ENCODE results near the gene ZFAND6.

The ZFAND6 gene

GRCh38 chr15:80183306-80183705 lies 123.8 kb downstream of the ZFAND6 start:
- no peak overlapping the region for H3K18ac ChIP-seq (ENCODE audit: low read length)
- no peak overlapping the region for H4K8ac ChIP-seq (ENCODE audit: low read depth, low read length)
- H2AFZ ChIP-seq (ENCODE audit: insufficient read depth, low read length, poor library complexity) = no peak overlapping the region
- no peak for DNase-seq
- H3K23ac ChIP-seq (ENCODE audit: low read length) = no peak overlapping the region
- H3K9me3 ChIP-seq (ENCODE audit: insufficient read depth, low read depth, low read length) = peaks cover 2% of the 10 kb centered on the region
- no peak overlapping the region for H4K12ac ChIP-seq (ENCODE audit: low read depth, low read length)
- WGBS (ENCODE audit: extremely low coverage, insufficient coverage, insufficient read length) = no CpG with 5 or more reads among the region's 10 CpGs
- no peak overlapping the region for H3K4me3 ChIP-seq (ENCODE audit: low read depth, low read length)
- no peak overlapping the region for H2AK5ac ChIP-seq (ENCODE audit: low read length)
- no peak overlapping the region for H3K4ac ChIP-seq (ENCODE audit: low read depth, low read length)
- no peaks in the 10 kb centered on the region for H3K27me3 ChIP-seq (ENCODE audit: insufficient read depth, low read length)
- peaks cover 4 to 16% of the 10 kb centered on the region in 2 experiments for H3K36me3 ChIP-seq (ENCODE audit: control insufficient read depth in 1 of 2, insufficient read depth in 2 of 2, low read length in 2 of 2)
- H2BK12ac ChIP-seq (ENCODE audit: low read length) = no peak overlapping the region
- no peak overlapping the region for H3K14ac ChIP-seq (ENCODE audit: low read length)
- no peaks in the 10 kb centered on the region for H3K79me1 ChIP-seq (ENCODE audit: low read length)
- H3K27ac ChIP-seq (ENCODE audit: low read depth, low read length) = no peak overlapping the region
- H3K4me2 ChIP-seq (ENCODE audit: low read length) = no peak overlapping the region
- no peaks in the 10 kb centered on the region for H3K79me2 ChIP-seq (ENCODE audit: control insufficient read depth, insufficient read depth, low read length, poor library complexity)
- H2BK5ac ChIP-seq (ENCODE audit: low read depth, low read length, poor library complexity) = no peak overlapping the region
- no peak overlapping the region for H3K9ac ChIP-seq (ENCODE audit: low read length)
- H3K4me1 ChIP-seq (ENCODE audit: control insufficient read depth in 1 of 2, insufficient read depth in 2 of 2, low read length in 2 of 2) = no peaks in the 10 kb centered on the region
- H2BK120ac ChIP-seq (ENCODE audit: insufficient read depth, low read length, poor library complexity) = no peak overlapping the region
- H4K91ac ChIP-seq (ENCODE audit: low read depth, low read length) = no peak overlapping the region

- H3K18ac ChIP-seq (ENCODE audit: low read length) = no peak overlapping the region
- H3K4me2 ChIP-seq (ENCODE audit: low read length) = no peak overlapping the region
- H3K9me3 ChIP-seq (ENCODE audit: insufficient read depth, low read depth, low read length) = peaks cover 2% of the 10 kb centered on the region
- no peak overlapping the region for H2BK120ac ChIP-seq (ENCODE audit: insufficient read depth, low read length, poor library complexity)
- no peak overlapping the region for H4K8ac ChIP-seq (ENCODE audit: low read depth, low read length)
- H3K4me3 ChIP-seq (ENCODE audit: low read depth, low read length) = no peak overlapping the region
- H4K91ac ChIP-seq (ENCODE audit: low read depth, low read length) = no peak overlapping the region
- H2AFZ ChIP-seq (ENCODE audit: insufficient read depth, low read length, poor library complexity) = no peak overlapping the region
- no peak overlapping the region for H3K23ac ChIP-seq (ENCODE audit: low read length)
- no peak overlapping the region for H2BK12ac ChIP-seq (ENCODE audit: low read length)
- no peaks in the 10 kb centered on the region for H3K79me1 ChIP-seq (ENCODE audit: low read length)
- H3K27ac ChIP-seq (ENCODE audit: low read depth, low read length) = no peak overlapping the region
- H3K4ac ChIP-seq (ENCODE audit: low read depth, low read length) = no peak overlapping the region
- H3K27me3 ChIP-seq (ENCODE audit: insufficient read depth, low read length) = no peaks in the 10 kb centered on the region
- H3K36me3 ChIP-seq (ENCODE audit: control insufficient read depth in 1 of 2, insufficient read depth in 2 of 2, low read length in 2 of 2) = peaks cover 4 to 16% of the 10 kb centered on the region in 2 experiments
- no peak overlapping the region for H2BK5ac ChIP-seq (ENCODE audit: low read depth, low read length, poor library complexity)
- no CpG with 5 or more reads among the region's 6 CpGs for WGBS (ENCODE audit: extremely low coverage, insufficient coverage, insufficient read length)
- H2AK5ac ChIP-seq (ENCODE audit: low read length) = no peak overlapping the region
- H3K14ac ChIP-seq (ENCODE audit: low read length) = no peak overlapping the region
- H3K79me2 ChIP-seq (ENCODE audit: control insufficient read depth, insufficient read depth, low read length, poor library complexity) = no peaks in the 10 kb centered on the region
- H3K9ac ChIP-seq (ENCODE audit: low read length) = no peak overlapping the region
- no peaks in the 10 kb centered on the region for H3K4me1 ChIP-seq (ENCODE audit: control insufficient read depth in 1 of 2, insufficient read depth in 2 of 2, low read length in 2 of 2)
- no peak for DNase-seq
- H4K12ac ChIP-seq (ENCODE audit: low read depth, low read length) = no peak overlapping the region
Measured at GRCh38 chr15:80183886-80184285, 124.4 kb downstream of the ZFAND6 start.

- H2BK120ac ChIP-seq (ENCODE audit: insufficient read depth, low read length, poor library complexity) = no peak overlapping the region
- H3K4me3 ChIP-seq (ENCODE audit: low read depth, low read length) = no peak overlapping the region
- H3K9ac ChIP-seq (ENCODE audit: low read length) = no peak overlapping the region
- H3K27me3 ChIP-seq (ENCODE audit: insufficient read depth, low read length) = no peaks in the 10 kb centered on the region
- no peaks in the 10 kb centered on the region for H3K79me1 ChIP-seq (ENCODE audit: low read length)
- H3K79me2 ChIP-seq (ENCODE audit: control insufficient read depth, insufficient read depth, low read length, poor library complexity) = no peaks in the 10 kb centered on the region
- H4K12ac ChIP-seq (ENCODE audit: low read depth, low read length) = no peak overlapping the region
- H3K4ac ChIP-seq (ENCODE audit: low read depth, low read length) = no peak overlapping the region
- no peak for DNase-seq
- WGBS (ENCODE audit: extremely low coverage, insufficient coverage, insufficient read length) = no CpG with 5 or more reads among the region's 7 CpGs
- no peak overlapping the region for H2BK5ac ChIP-seq (ENCODE audit: low read depth, low read length, poor library complexity)
- H3K4me1 ChIP-seq (ENCODE audit: control insufficient read depth in 1 of 2, insufficient read depth in 2 of 2, low read length in 2 of 2) = no peaks in the 10 kb centered on the region
- no peak overlapping the region for H3K23ac ChIP-seq (ENCODE audit: low read length)
- H3K9me3 ChIP-seq (ENCODE audit: insufficient read depth, low read depth, low read length) = peaks cover 2% of the 10 kb centered on the region
- no peak overlapping the region for H2AK5ac ChIP-seq (ENCODE audit: low read length)
- no peak overlapping the region for H4K8ac ChIP-seq (ENCODE audit: low read depth, low read length)
- no peak overlapping the region for H3K27ac ChIP-seq (ENCODE audit: low read depth, low read length)
- no peak overlapping the region for H3K14ac ChIP-seq (ENCODE audit: low read length)
- no peak overlapping the region for H2BK12ac ChIP-seq (ENCODE audit: low read length)
- no peak overlapping the region for H2AFZ ChIP-seq (ENCODE audit: insufficient read depth, low read length, poor library complexity)
- no peak overlapping the region for H4K91ac ChIP-seq (ENCODE audit: low read depth, low read length)
- H3K36me3 ChIP-seq (ENCODE audit: control insufficient read depth in 1 of 2, insufficient read depth in 2 of 2, low read length in 2 of 2) = peaks cover 4 to 16% of the 10 kb centered on the region in 2 experiments
- H3K4me2 ChIP-seq (ENCODE audit: low read length) = no peak overlapping the region
- H3K18ac ChIP-seq (ENCODE audit: low read length) = no peak overlapping the region
Measured at GRCh38 chr15:80184554-80184953, 125.1 kb downstream of the ZFAND6 start.

- no peak overlapping the region for H3K18ac ChIP-seq (ENCODE audit: low read length)
- peaks cover 2% of the 10 kb centered on the region for H3K9me3 ChIP-seq (ENCODE audit: insufficient read depth, low read depth, low read length)
- H3K27me3 ChIP-seq (ENCODE audit: insufficient read depth, low read length) = no peaks in the 10 kb centered on the region
- H4K91ac ChIP-seq (ENCODE audit: low read depth, low read length) = no peak overlapping the region
- no peak overlapping the region for H4K12ac ChIP-seq (ENCODE audit: low read depth, low read length)
- H3K79me1 ChIP-seq (ENCODE audit: low read length) = no peaks in the 10 kb centered on the region
- H3K4me2 ChIP-seq (ENCODE audit: low read length) = no peak overlapping the region
- H4K8ac ChIP-seq (ENCODE audit: low read depth, low read length) = no peak overlapping the region
- H3K4me3 ChIP-seq (ENCODE audit: low read depth, low read length) = no peak overlapping the region
- no peak overlapping the region for H3K23ac ChIP-seq (ENCODE audit: low read length)
- H3K27ac ChIP-seq (ENCODE audit: low read depth, low read length) = no peak overlapping the region
- no peak overlapping the region for H2AK5ac ChIP-seq (ENCODE audit: low read length)
- no peak overlapping the region for H3K4ac ChIP-seq (ENCODE audit: low read depth, low read length)
- no peak overlapping the region for H2BK120ac ChIP-seq (ENCODE audit: insufficient read depth, low read length, poor library complexity)
- DNase-seq = no peak
- H3K79me2 ChIP-seq (ENCODE audit: control insufficient read depth, insufficient read depth, low read length, poor library complexity) = no peaks in the 10 kb centered on the region
- H2BK12ac ChIP-seq (ENCODE audit: low read length) = no peak overlapping the region
- peaks cover 4 to 16% of the 10 kb centered on the region in 2 experiments for H3K36me3 ChIP-seq (ENCODE audit: control insufficient read depth in 1 of 2, insufficient read depth in 2 of 2, low read length in 2 of 2)
- H2BK5ac ChIP-seq (ENCODE audit: low read depth, low read length, poor library complexity) = no peak overlapping the region
- WGBS (ENCODE audit: extremely low coverage, insufficient coverage, insufficient read length) = no CpG with 5 or more reads among the region's 2 CpGs
- H3K9ac ChIP-seq (ENCODE audit: low read length) = no peak overlapping the region
- H3K14ac ChIP-seq (ENCODE audit: low read length) = no peak overlapping the region
- no peak overlapping the region for H2AFZ ChIP-seq (ENCODE audit: insufficient read depth, low read length, poor library complexity)
- no peaks in the 10 kb centered on the region for H3K4me1 ChIP-seq (ENCODE audit: control insufficient read depth in 1 of 2, insufficient read depth in 2 of 2, low read length in 2 of 2)
Measured at GRCh38 chr15:80185152-80185551, 125.7 kb downstream of the ZFAND6 start.
